ENCODE measurements around the gene CHAT. TPM values are rescaled to one million over a fixed set of nuclear protein-coding genes. Genes with fewer than 3 reads are reported as not detected.

Gene CHAT
- total RNA-seq, 1 experiment from 2014 or later: not detected

DNA sequence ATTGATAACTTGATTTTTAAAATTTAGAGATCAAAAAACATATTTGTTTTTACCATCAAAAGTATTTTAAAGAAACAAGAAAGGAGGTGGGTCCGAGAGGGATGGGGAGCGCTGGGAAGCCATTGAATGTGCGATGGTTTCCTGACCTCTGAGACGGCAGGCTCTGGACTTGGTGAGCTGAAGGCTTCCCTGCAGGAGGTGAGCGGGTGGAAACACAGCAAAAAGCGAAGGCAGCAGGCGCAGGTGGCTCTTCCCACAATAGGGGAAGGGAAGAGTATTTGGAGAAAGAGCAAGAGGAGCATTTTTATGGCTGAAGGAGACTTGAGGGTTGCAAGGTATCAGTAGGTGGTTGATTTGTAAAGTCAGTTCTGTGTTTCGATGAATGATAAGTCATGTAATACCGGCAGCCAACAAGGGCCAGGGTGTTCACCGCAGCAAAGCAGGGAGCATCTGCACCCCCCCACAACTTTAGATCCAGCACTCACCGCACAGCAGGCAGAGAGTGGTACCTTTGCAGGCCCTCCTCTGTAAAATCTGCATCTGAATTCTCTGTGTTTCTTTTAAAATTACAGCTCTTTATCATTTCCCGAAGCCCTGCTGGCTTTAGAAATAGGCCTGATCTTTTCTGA lies 76.2 kb downstream of the CHAT start:
- H3K4me1 ChIP-seq (ENCODE audit: control insufficient read depth in 1 of 2, insufficient read depth in 2 of 2, low read length in 2 of 2): no peaks in the 10 kb centered on the region
- no peak overlapping the region for H3K4me3 ChIP-seq (replicated peaks in 1 of 2; ENCODE audit: low read depth in 1 of 2, low read length in 2 of 2)
- no peak for DNase-seq (ENCODE audit: low read depth, low spot score)
- H4K20me1 ChIP-seq (ENCODE audit: insufficient read depth): no peaks in the 10 kb centered on the region
- ChIA-PET CTCF (no interaction called here), RAD21 (ENCODE audit: low non-redundant PET in 1 of 2, low total read pairs in 2 of 2, uncharacterized antibody in 2 of 2, unreplicated experiment in 2 of 2) (no interaction called here), POLR2A (no interaction called here)
- no peak overlapping the region for H3K27ac ChIP-seq (ENCODE audit: low read depth, low read length)
- no peak overlapping the region for H3K4me2 ChIP-seq (ENCODE audit: low read length)
- no peak for ATAC-seq
- intact Hi-C loops (cut with micrococcal nuclease): no loop called here
- no peaks in the 10 kb centered on the region for H3K9me2 ChIP-seq (ENCODE audit: insufficient read depth)
- BruUV-seq (replicated peaks): no TSS peak
- H3K9me3 ChIP-seq (ENCODE audit: control insufficient read depth in 1 of 2, insufficient read depth in 1 of 2, low read depth in 1 of 2, low read length in 2 of 2): no peaks in the 10 kb centered on the region
- no peak overlapping the region for H2AFZ ChIP-seq (ENCODE audit: low read depth, low read length, poor library complexity, severe bottlenecking)
- peaks cover 30% of the 10 kb centered on the region; the same call in 1 of the 2 replicates for H3K27me3 ChIP-seq (ENCODE audit: insufficient read depth, low read length)
- H3K79me2 ChIP-seq (ENCODE audit: insufficient read depth, low read length): no peaks in the 10 kb centered on the region
- H3K9ac ChIP-seq (ENCODE audit: low read length): no peak overlapping the region
- TF ChIP-seq ZFX (IDR thresholded peaks at IDR 0.05) (no peak), POLR2A (IDR thresholded peaks at IDR 0.05; ENCODE audit: borderline replicate concordance, extremely low read depth, insufficient read depth, insufficient read length) (no peak), SRF (IDR thresholded peaks at IDR 0.05; ENCODE audit: low read depth) (no peak), FOSL1 (IDR thresholded peaks at IDR 0.05; ENCODE audit: low read depth) (no peak), YY1 (IDR thresholded peaks at IDR 0.05; ENCODE audit: extremely low read depth, insufficient replicate concordance, low read depth, low read length) (no peak), EZH2phosphoT487 (IDR thresholded peaks at IDR 0.05; ENCODE audit: borderline replicate concordance) (no peak), CBX3 (IDR thresholded peaks at IDR 0.05; ENCODE audit: low read depth) (no peak), CEBPB (IDR thresholded peaks at IDR 0.05; ENCODE audit: low read depth) (no peak), POLR2AphosphoS5 (IDR thresholded peaks at IDR 0.05; ENCODE audit: low read depth, low read length) (no peak), TCF7L2 (IDR thresholded peaks at IDR 0.05; ENCODE audit: borderline replicate concordance, extremely low read depth, insufficient read depth, insufficient read length) (no peak), RAD21 (IDR thresholded peaks at IDR 0.05; ENCODE audit: low read depth) (no peak)
- TF ChIP-seq, protein P1, sequence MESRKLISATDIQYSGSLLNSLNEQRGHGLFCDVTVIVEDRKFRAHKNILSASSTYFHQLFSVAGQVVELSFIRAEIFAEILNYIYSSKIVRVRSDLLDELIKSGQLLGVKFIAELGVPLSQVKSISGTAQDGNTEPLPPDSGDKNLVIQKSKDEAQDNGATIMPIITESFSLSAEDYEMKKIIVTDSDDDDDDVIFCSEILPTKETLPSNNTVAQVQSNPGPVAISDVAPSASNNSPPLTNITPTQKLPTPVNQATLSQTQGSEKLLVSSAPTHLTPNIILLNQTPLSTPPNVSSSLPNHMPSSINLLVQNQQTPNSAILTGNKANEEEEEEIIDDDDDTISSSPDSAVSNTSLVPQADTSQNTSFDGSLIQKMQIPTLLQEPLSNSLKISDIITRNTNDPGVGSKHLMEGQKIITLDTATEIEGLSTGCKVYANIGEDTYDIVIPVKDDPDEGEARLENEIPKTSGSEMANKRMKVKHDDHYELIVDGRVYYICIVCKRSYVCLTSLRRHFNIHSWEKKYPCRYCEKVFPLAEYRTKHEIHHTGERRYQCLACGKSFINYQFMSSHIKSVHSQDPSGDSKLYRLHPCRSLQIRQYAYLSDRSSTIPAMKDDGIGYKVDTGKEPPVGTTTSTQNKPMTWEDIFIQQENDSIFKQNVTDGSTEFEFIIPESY (IDR thresholded peaks at IDR 0.05; ENCODE audit: extremely low read depth, insufficient replicate concordance, low read length): no peak
- TF ChIP-seq, protein P2, sequence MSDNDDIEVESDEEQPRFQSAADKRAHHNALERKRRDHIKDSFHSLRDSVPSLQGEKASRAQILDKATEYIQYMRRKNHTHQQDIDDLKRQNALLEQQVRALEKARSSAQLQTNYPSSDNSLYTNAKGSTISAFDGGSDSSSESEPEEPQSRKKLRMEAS (IDR thresholded peaks at IDR 0.05): no peak
- TF ChIP-seq, protein P3, sequence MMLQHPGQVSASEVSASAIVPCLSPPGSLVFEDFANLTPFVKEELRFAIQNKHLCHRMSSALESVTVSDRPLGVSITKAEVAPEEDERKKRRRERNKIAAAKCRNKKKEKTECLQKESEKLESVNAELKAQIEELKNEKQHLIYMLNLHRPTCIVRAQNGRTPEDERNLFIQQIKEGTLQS (IDR thresholded peaks at IDR 0.05): no peak
- no peaks in the 10 kb centered on the region for H3K36me3 ChIP-seq (ENCODE audit: control insufficient read depth in 1 of 2, insufficient read depth in 2 of 2, low read length in 2 of 2)

Measured in HCT116 (cell line).